IMR-90 (cell line): ENCODE measurements around the gene TRAPPC3. TPM values are rescaled to one million over a fixed set of nuclear protein-coding genes. Genes with fewer than 3 reads are reported as not detected.

Experiments used
- ATAC-seq: fragments of 200-7000 bp; cut with Tn5 transposase; 2 replicates; pipeline ENCODE4 v1.9.1; 2020; ENCODE audit warnings: low read depth, mild to moderate bottlenecking, moderate library complexity
- BruUV-seq: library from RNA; stranded (reverse); fragments of 400-500 nt; replicated peaks from 2 replicates; lab custom pipeline; 2021; lab: Mats Ljungman, UMichigan
- CTCF ChIA-PET: fragments of 300-600 bp; formaldehyde crosslinking; extraction: SDS; loops from one replicate; lab custom pipeline; 2021; ENCODE audit warnings: antibody characterized with exemption; lab: Yijun Ruan, JAX
- POLR2A ChIA-PET: fragments of 300-600 bp; sonication (Branson Sonifier 250); formaldehyde crosslinking; loops from one replicate; lab custom pipeline; 2022; ENCODE audit warnings: antibody characterized with exemption; ENCODE audit not compliant: unreplicated experiment; lab: Charles Lee
- DNase-seq: peaks from one replicate; pipeline ENCODE4 v3.0.0; 2013
- H2AFZ ChIP-seq: replicated peaks from 2 replicates; pipeline ENCODE3; 2013; ENCODE audit warnings: low read length, mild to moderate bottlenecking; ENCODE audit not compliant: poor library complexity
- H2AK5ac ChIP-seq: 2 replicates; pipeline ENCODE4 v1.6.1; 2013; ENCODE audit warnings: low read depth, low read length, inconsistent platforms
- H2AK9ac ChIP-seq: replicated peaks from 2 replicates; pipeline ENCODE3; 2013; ENCODE audit warnings: mild to moderate bottlenecking, low read depth, low read length, moderate library complexity; ENCODE audit not compliant: poor library complexity
- H2BK120ac ChIP-seq: 2 replicates; pipeline ENCODE4 v1.6.1; 2013; ENCODE audit warnings: low read depth, low read length, inconsistent platforms
- H2BK15ac ChIP-seq: 3 replicates; pipeline ENCODE4 v1.6.1; 2013; ENCODE audit warnings: low read depth, low read length, inconsistent platforms
- H2BK20ac ChIP-seq: 2 replicates; pipeline ENCODE4 v1.6.1; 2013; ENCODE audit warnings: low read depth, mild to moderate bottlenecking, inconsistent platforms, low read length, moderate library complexity
- H2BK5ac ChIP-seq: 2 replicates; pipeline ENCODE4 v1.6.1; 2013; ENCODE audit warnings: mild to moderate bottlenecking, low read depth, low read length, inconsistent platforms; ENCODE audit not compliant: poor library complexity, severe bottlenecking
- H3K14ac ChIP-seq: replicated peaks from 2 replicates; pipeline ENCODE4 v1.6.1; 2013; ENCODE audit warnings: low read depth, low read length, inconsistent platforms
- H3K18ac ChIP-seq: 2 replicates; pipeline ENCODE4 v1.6.1; 2013; ENCODE audit warnings: low read depth, low read length, control low read depth
- H3K23ac ChIP-seq: 2 replicates; pipeline ENCODE4 v1.6.1; 2013; ENCODE audit warnings: low read depth, low read length, inconsistent platforms
- H3K27ac ChIP-seq: 2 replicates; pipeline ENCODE4 v1.5.1; 2013; ENCODE audit warnings: mild to moderate bottlenecking, control low read depth, low read length; ENCODE audit not compliant: insufficient read depth
- H3K27me3 ChIP-seq: 2 replicates; pipeline ENCODE4 v1.6.1; 2013; ENCODE audit warnings: low read length; ENCODE audit not compliant: control insufficient read depth, insufficient read depth
- H3K36me3 ChIP-seq: 2 replicates; pipeline ENCODE4 v1.6.1; 2013; ENCODE audit warnings: low read length, mixed read lengths; ENCODE audit not compliant: control insufficient read depth, insufficient read depth
- H3K4ac ChIP-seq: 2 replicates; pipeline ENCODE4 v1.6.1; 2013; ENCODE audit warnings: low read depth, low read length, inconsistent platforms
- H3K4me1 ChIP-seq: 2 replicates; pipeline ENCODE4 v1.6.1; 2013; ENCODE audit warnings: low read length, mixed read lengths; ENCODE audit not compliant: control insufficient read depth, insufficient read depth
- H3K4me2 ChIP-seq: 2 replicates; pipeline ENCODE4 v1.6.1; 2013; ENCODE audit warnings: low read depth, mild to moderate bottlenecking, control low read depth, low read length, moderate library complexity
- H3K4me3 ChIP-seq: 2 replicates; pipeline ENCODE4 v1.5.1; 2013; ENCODE audit warnings: low read depth, mild to moderate bottlenecking, control low read depth, low read length, moderate library complexity; ENCODE audit not compliant: insufficient read depth
- H3K56ac ChIP-seq: 2 replicates; pipeline ENCODE4 v1.6.1; 2013; ENCODE audit warnings: low read length, inconsistent platforms; ENCODE audit not compliant: insufficient read depth; ENCODE audit errors: extremely low read depth
- H3K79me1 ChIP-seq, 2 experiments: 2 replicates each; pipeline ENCODE4 v1.6.1; 2013; ENCODE audit warnings: low read length in 2 of 2, inconsistent platforms in 1 of 2, low read depth in 1 of 2
- H3K9ac ChIP-seq: 2 replicates; pipeline ENCODE4 v1.6.1; 2013; ENCODE audit warnings: low read depth, low read length, control low read depth
- H3K9me1 ChIP-seq: 2 replicates; pipeline ENCODE4 v1.6.1; 2013; ENCODE audit warnings: low read length, inconsistent platforms; ENCODE audit not compliant: insufficient read depth
- H3K9me3 ChIP-seq: 2 replicates; pipeline ENCODE4 v1.6.1; 2013; ENCODE audit warnings: low read length; ENCODE audit not compliant: control insufficient read depth, insufficient read depth
- H4K20me1 ChIP-seq: 2 replicates; pipeline ENCODE4 v1.6.1; 2013; ENCODE audit warnings: low read length, inconsistent platforms; ENCODE audit not compliant: insufficient read depth
- H4K5ac ChIP-seq: 2 replicates; pipeline ENCODE4 v1.6.1; 2013; ENCODE audit warnings: mild to moderate bottlenecking, low read depth, low read length, control low read depth
- H4K8ac ChIP-seq, 2 experiments: 2 replicates each; pipeline ENCODE4 v1.6.1; 2013; ENCODE audit warnings: low read depth in 2 of 2, low read length in 2 of 2, control low read depth in 1 of 2, inconsistent platforms in 1 of 2
- H4K91ac ChIP-seq: 2 replicates; pipeline ENCODE4 v1.6.1; 2013; ENCODE audit warnings: low read depth, low read length, inconsistent platforms; ENCODE audit not compliant: insufficient read depth
- BHLHE40 ChIP-seq: fragments of 150-350 bp; IDR thresholded peaks from 2 replicates; pipeline ENCODE4 v1.6.1; 2016; ENCODE audit warnings: mild to moderate bottlenecking, low read depth, low read length
- CHD1 ChIP-seq: IDR thresholded peaks from 2 replicates; pipeline ENCODE4 v1.6.1; 2012; ENCODE audit warnings: low read depth, low read length, improper control_type of control experiment
- MAFK ChIP-seq: IDR thresholded peaks from 2 replicates; pipeline ENCODE4 v1.6.1; 2012; ENCODE audit warnings: low read depth, low read length, improper control_type of control experiment
- MAZ ChIP-seq: IDR thresholded peaks from 2 replicates; pipeline ENCODE4 v1.6.1; 2012; ENCODE audit warnings: low read depth, mild to moderate bottlenecking, low read length, improper control_type of control experiment, moderate library complexity, borderline replicate concordance
- MXI1 ChIP-seq: IDR thresholded peaks from 2 replicates; pipeline ENCODE4 v1.6.1; 2012; ENCODE audit warnings: low read depth, mild to moderate bottlenecking, low read length, moderate library complexity, borderline replicate concordance
- NFE2L2 ChIP-seq: fragments of 150-350 bp; IDR thresholded peaks from 2 replicates; pipeline ENCODE4 v1.6.1; 2016; ENCODE audit warnings: low read depth, mild to moderate bottlenecking, low read length
- RCOR1 ChIP-seq: IDR thresholded peaks from 2 replicates; pipeline ENCODE4 v1.6.1; 2012; ENCODE audit warnings: mild to moderate bottlenecking, low read length, improper control_type of control experiment; ENCODE audit not compliant: insufficient replicate concordance
- SMC3 ChIP-seq: fragments of 150-350 bp; IDR thresholded peaks from 2 replicates; pipeline ENCODE4 v1.6.1; 2016; ENCODE audit warnings: low read depth, mild to moderate bottlenecking, antibody characterized with exemption, low read length, moderate library complexity
- WGBS, 2 experiments: methylation state at CpG; one replicate each; pipeline versions ENCODE4 v1.1.5 to v1.1.7; 2013; ENCODE audit warnings: missing lambda C conversion rate in 2 of 2; ENCODE audit not compliant: insufficient read length in 1 of 2; ENCODE audit errors: extremely low coverage in 2 of 2; 5-methylcytosine and 5-hydroxymethylcytosine counted together
- dilution Hi-C: fragments of 300-500 bp; cut with HindIII; formaldehyde crosslinking; loops from one replicate; pipeline ENCODE4 v1.14.3; 2018; ENCODE audit warnings: low sequenced_read_pairs; ENCODE audit not compliant: unreplicated experiment
- in situ Hi-C: fragments of 300-500 bp; cut with MboI; formaldehyde crosslinking; loops from 3 replicates; pipeline ENCODE4 v1.14.3; 2019; ENCODE audit warnings: low sequenced_read_pairs, inconsistent platforms, mixed read lengths
- intact Hi-C: fragments of 100-400 bp; cut with micrococcal nuclease; formaldehyde crosslinking; loops from 2 replicates; pipeline ENCODE4 v1.10.0; 2022
- polyA plus RNA-seq, 3 experiments: library from polyadenylated mRNA; depleted of rRNA; stranded (reverse); fragments of >200 nt; gene quantifications; 2 replicates each; pipeline ENCODE4 v1.2.3, GENCODE V29; 2012; ENCODE audit warnings: low replicate concordance in 1 of 3
- total RNA-seq: library from RNA; depleted of rRNA; stranded (reverse); fragments of >200 nt; gene quantifications from 2 replicates; pipeline ENCODE4 v1.2.3, GENCODE V29; 2012
- TF ChIP-seq, protein P1 (sequence below): conservative IDR thresholded peaks from 2 replicates; pipeline ENCODE4 v1.5.1; 2012; ENCODE audit warnings: mild to moderate bottlenecking, low read depth, low read length, improper control_type of control experiment
- TF ChIP-seq, protein P2 (sequence below): fragments of 150-350 bp; IDR thresholded peaks from 2 replicates; pipeline ENCODE4 v1.6.1; 2016; ENCODE audit warnings: low read depth, mild to moderate bottlenecking, low read length, moderate library complexity, borderline replicate concordance

Gene TRAPPC3
- total and polyA plus RNA-seq, 2 of the 4 experiments (the other 2 are of a cell fraction), result 76.0 to 77.8 TPM

DNA sequence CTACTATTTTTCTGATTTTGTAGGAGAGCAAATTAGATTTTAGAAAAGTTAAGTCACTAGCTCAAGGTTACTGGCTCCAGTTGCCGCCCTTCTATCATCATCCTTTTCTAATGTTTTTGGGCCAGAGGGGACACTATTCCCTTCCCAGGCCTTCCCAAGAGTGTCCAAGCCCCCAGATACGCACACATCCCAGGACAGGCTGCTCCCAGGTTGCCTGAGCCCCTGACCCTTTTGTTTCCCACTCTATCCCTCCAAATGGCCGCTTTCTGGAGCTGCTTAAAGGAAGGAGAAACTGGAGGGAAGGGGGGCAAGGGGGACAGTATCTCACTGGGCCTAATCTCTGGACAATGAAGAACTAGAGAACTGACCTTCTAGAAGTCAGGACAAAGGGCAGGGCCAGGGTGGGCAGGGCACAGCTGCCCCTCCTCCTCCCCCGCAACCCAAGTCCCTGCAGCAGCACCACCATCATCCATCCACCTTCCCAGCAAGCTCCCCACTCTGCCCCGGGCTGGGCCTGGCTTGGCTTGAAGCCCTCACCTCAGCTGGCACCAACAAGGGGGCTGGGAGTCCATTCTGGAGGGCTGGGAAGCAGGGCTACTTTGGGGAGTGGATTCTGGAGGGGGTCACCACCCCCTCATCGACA lies 5.6 kb upstream of the TRAPPC3 start:
- Histone ChIP-seq H2AK5ac (peak overlapping the region; percentile 92), H3K4me1 (peaks cover 29% of the 10 kb centered on the region), H3K36me3 (peaks cover 9% of the 10 kb centered on the region), H3K14ac (peak overlapping the region; percentile 96), H3K23ac (peak overlapping the region; percentile 87; the same call in 1 of the 2 replicates), H3K27ac (peak overlapping the region; percentile 95), H3K9ac (peak overlapping the region; percentile 88), H4K20me1 (peaks cover 37% of the 10 kb centered on the region), H3K9me3 (no peaks in the 10 kb centered on the region), H4K5ac (peak overlapping the region; percentile 81), H2BK5ac (peak overlapping the region; percentile 91), H3K56ac (peak overlapping the region; percentile 95; the same call in 1 of the 2 replicates), H2BK15ac (peak overlapping the region; percentile 86; the same call in 2 of the 3 replicates), H3K9me1 (peaks cover 25% of the 10 kb centered on the region), H2AK9ac (peak overlapping the region; percentile 95), H3K4ac (peak overlapping the region; percentile 97), H2AFZ (peak overlapping the region; percentile 90), H4K8ac (peak overlapping the region; percentile 85 to 89), H3K27me3 (no peaks in the 10 kb centered on the region), H3K4me3 (peak overlapping the region; percentile 98), H3K79me1 (peaks cover 12 to 46% of the 10 kb centered on the region in 2 experiments; a peak in 3 of 4 replicates), H3K4me2 (peak overlapping the region; percentile 95), H2BK20ac (peak overlapping the region; percentile 54), H2BK120ac (peak overlapping the region; percentile 85), H4K91ac (peak overlapping the region; percentile 94), H3K18ac (no peak overlapping the region; the same call in 1 of the 2 replicates)
- dilution Hi-C loops (no loop called here), in situ Hi-C loops (loop anchor here (5.0 kb wide), 1 partner anchor 132 kb away; no protein-coding TSS in a partner anchor), intact Hi-C loops (loop anchor here (5.0 kb wide), 1 partner anchor 47 kb away; no protein-coding TSS in a partner anchor)
- ChIA-PET CTCF (no interaction called here), POLR2A (no interaction called here)
- DNase-seq, result no peak
- TF ChIP-seq CHD1 (no peak), RCOR1 (no peak), MAZ (no peak), SMC3 (no peak), BHLHE40 (no peak), MAFK (no peak), MXI1 (no peak), NFE2L2 (no peak)
- TF ChIP-seq, protein P1, sequence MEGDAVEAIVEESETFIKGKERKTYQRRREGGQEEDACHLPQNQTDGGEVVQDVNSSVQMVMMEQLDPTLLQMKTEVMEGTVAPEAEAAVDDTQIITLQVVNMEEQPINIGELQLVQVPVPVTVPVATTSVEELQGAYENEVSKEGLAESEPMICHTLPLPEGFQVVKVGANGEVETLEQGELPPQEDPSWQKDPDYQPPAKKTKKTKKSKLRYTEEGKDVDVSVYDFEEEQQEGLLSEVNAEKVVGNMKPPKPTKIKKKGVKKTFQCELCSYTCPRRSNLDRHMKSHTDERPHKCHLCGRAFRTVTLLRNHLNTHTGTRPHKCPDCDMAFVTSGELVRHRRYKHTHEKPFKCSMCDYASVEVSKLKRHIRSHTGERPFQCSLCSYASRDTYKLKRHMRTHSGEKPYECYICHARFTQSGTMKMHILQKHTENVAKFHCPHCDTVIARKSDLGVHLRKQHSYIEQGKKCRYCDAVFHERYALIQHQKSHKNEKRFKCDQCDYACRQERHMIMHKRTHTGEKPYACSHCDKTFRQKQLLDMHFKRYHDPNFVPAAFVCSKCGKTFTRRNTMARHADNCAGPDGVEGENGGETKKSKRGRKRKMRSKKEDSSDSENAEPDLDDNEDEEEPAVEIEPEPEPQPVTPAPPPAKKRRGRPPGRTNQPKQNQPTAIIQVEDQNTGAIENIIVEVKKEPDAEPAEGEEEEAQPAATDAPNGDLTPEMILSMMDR, result no peak
- TF ChIP-seq, protein P2, sequence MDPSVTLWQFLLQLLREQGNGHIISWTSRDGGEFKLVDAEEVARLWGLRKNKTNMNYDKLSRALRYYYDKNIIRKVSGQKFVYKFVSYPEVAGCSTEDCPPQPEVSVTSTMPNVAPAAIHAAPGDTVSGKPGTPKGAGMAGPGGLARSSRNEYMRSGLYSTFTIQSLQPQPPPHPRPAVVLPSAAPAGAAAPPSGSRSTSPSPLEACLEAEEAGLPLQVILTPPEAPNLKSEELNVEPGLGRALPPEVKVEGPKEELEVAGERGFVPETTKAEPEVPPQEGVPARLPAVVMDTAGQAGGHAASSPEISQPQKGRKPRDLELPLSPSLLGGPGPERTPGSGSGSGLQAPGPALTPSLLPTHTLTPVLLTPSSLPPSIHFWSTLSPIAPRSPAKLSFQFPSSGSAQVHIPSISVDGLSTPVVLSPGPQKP, result no peak
- BruUV-seq, result no TSS peak
- WGBS, 2 experiments, result no CpG with 5 or more reads among the region's 6 CpGs
- no peak for ATAC-seq
